AG09319 (cell line): Measurements from ENCODE around the gene PCCB.
"Not testable (repeated sequence)": the region's sequence is repeated elsewhere in the genome, so short reads cannot be mapped to it uniquely, and the experiment has no call there.

ENCODE experiments used
- DNase-seq: peaks from one replicate; pipeline ENCODE4 v3.0.0-alpha.2; 2010; ENCODE audit warnings: low read depth; ENCODE audit errors: extremely low read depth
- CTCF ChIP-seq: IDR thresholded peaks from 2 replicates; pipeline ENCODE4 v1.5.1; 2011; ENCODE audit warnings: low read depth, mild to moderate bottlenecking, inconsistent platforms, low read length, moderate library complexity

Gene PCCB

GRCh38 chr3:136351905-136352304, 101.8 kb downstream of the PCCB start:
- TF ChIP-seq CTCF = no peak
- no peak for DNase-seq

- no peak for TF ChIP-seq CTCF
- no peak for DNase-seq
These were observed 103.3 kb downstream of the PCCB start for GRCh38 chr3:136353461-136353860.

GRCh38 chr3:136366289-136366688, 116.1 kb downstream of the PCCB start:
- no peak for DNase-seq
- TF ChIP-seq CTCF = no peak

GRCh38 chr3:136375800-136376199, 125.7 kb downstream of the PCCB start:
- DNase-seq = not testable (repeated sequence)

GRCh38 chr3:136377508-136377907, 127.4 kb downstream of the PCCB start:
- TF ChIP-seq CTCF = no peak

GRCh38 chr3:136378011-136378410, 127.9 kb downstream of the PCCB start:
- TF ChIP-seq CTCF = no peak
- DNase-seq = no peak

More at GRCh38 chr3:136377508-136377907, 127.4 kb downstream of the PCCB start:
- DNase-seq = no peak
